Ovary (tissue), 3 donors: ENCODE results near the gene NFATC3.

ENCODE experiments used
- EP300 ChIP-seq: sonication (generic); formaldehyde crosslinking; IDR thresholded peaks from one replicate; pipeline ENCODE4 v1.6.1; 2017; ENCODE audit warnings: antibody characterized with exemption
- POLR2A ChIP-seq: fragments of 450-650 bp; IDR thresholded peaks from one replicate; pipeline ENCODE4 v1.6.1; 2017; ENCODE audit warnings: antibody characterized with exemption, mild to moderate bottlenecking, moderate library complexity
- TF ChIP-seq, protein P1 (sequence below), 3 donors: fragments of 450-650 bp in 2 of 3; fragments of 200-600 bp in 1 of 3; IDR thresholded peaks; one replicate each; pipeline versions ENCODE4 v1.5.1 to v1.8.0; 2016 to 2022; ENCODE audit warnings: antibody characterized with exemption in 3 of 3, mild to moderate bottlenecking in 1 of 3
- donor health status: DM: no; HTN: no; CAD: no.

GRCh38 chr16:68097088-68097487, 11.9 kb downstream of the NFATC3 start:
- TF ChIP-seq EP300: no peak
- TF ChIP-seq, protein P1, sequence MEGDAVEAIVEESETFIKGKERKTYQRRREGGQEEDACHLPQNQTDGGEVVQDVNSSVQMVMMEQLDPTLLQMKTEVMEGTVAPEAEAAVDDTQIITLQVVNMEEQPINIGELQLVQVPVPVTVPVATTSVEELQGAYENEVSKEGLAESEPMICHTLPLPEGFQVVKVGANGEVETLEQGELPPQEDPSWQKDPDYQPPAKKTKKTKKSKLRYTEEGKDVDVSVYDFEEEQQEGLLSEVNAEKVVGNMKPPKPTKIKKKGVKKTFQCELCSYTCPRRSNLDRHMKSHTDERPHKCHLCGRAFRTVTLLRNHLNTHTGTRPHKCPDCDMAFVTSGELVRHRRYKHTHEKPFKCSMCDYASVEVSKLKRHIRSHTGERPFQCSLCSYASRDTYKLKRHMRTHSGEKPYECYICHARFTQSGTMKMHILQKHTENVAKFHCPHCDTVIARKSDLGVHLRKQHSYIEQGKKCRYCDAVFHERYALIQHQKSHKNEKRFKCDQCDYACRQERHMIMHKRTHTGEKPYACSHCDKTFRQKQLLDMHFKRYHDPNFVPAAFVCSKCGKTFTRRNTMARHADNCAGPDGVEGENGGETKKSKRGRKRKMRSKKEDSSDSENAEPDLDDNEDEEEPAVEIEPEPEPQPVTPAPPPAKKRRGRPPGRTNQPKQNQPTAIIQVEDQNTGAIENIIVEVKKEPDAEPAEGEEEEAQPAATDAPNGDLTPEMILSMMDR (IDR thresholded peaks at IDR 0.05): no peak
- TF ChIP-seq POLR2A: no peak
